Uterus (tissue), 4 donors: ENCODE measurements around the gene ARL13A. TPM values are rescaled to one million over a fixed set of nuclear protein-coding genes. Genes with fewer than 3 reads are reported as not detected.

Experiments used
- DNase-seq, 2 donors: peaks; one replicate each; pipeline ENCODE4 v3.0.0-alpha.2; 2019 to 2020
- H3K27ac ChIP-seq, 2 donors: fragments of 200-600 bp; sonication (generic); 1 replicate in 1 of 2; 2 replicates in 1 of 2; pipeline ENCODE4 v1.5.1; 2016 to 2018
- H3K27me3 ChIP-seq, 2 donors: fragments of 200-600 bp; sonication (generic); one replicate each; pipeline ENCODE4 v1.5.1; 2018 to 2019; ENCODE audit warnings: control low read depth in 1 of 2
- H3K36me3 ChIP-seq, 2 donors: fragments of 200-600 bp; sonication (generic); one replicate each; pipeline ENCODE4 v1.5.1; 2019; ENCODE audit warnings: control low read depth in 1 of 2
- H3K4me1 ChIP-seq, 2 donors: fragments of 200-600 bp; sonication (generic); one replicate each; pipeline ENCODE4 v1.5.1; 2018 to 2019; ENCODE audit warnings: control low read depth in 1 of 2
- H3K4me3 ChIP-seq, 2 donors: fragments of 200-600 bp; sonication (generic); 1 replicate in 1 of 2; 2 replicates in 1 of 2; pipeline ENCODE4 v1.5.1; 2018 to 2019; ENCODE audit warnings: mild to moderate bottlenecking in 1 of 2
- H3K9me3 ChIP-seq, 2 donors: fragments of 200-600 bp; sonication (generic); one replicate each; pipeline ENCODE4 v1.5.1; 2019; ENCODE audit warnings: control low read depth in 1 of 2
- CTCF ChIP-seq, 4 experiments: fragments of 200-600 bp in 2 of 4; fragments of 450-650 bp in 2 of 4; sonication (generic) in 2 of 4; IDR thresholded peaks; one replicate each; pipeline ENCODE4 v1.5.1; 2016 to 2019; ENCODE audit warnings: antibody characterized with exemption in 4 of 4, mild to moderate bottlenecking in 2 of 4, moderate library complexity in 1 of 4
- POLR2A ChIP-seq, 2 donors: fragments of 450-650 bp; IDR thresholded peaks; one replicate each; pipeline ENCODE4 v1.6.1; 2016; ENCODE audit warnings: antibody characterized with exemption in 2 of 2, mild to moderate bottlenecking in 1 of 2, moderate library complexity in 1 of 2
- intact Hi-C: fragments of 100-400 bp; cut with DNase I; formaldehyde crosslinking; loops from one replicate; pipeline ENCODE4 v1.15.1; 2023; ENCODE audit warnings: low total_unique reads
- total RNA-seq, 4 donors: library from RNA; depleted of rRNA in 3 of 4; stranded (reverse); fragments of >200 nt in 3 of 4; gene quantifications; one replicate each; pipeline versions ENCODE4 v1.1.0 to v1.2.4, GENCODE V29; 2014 to 2023
- donor health status: DM: yes; HTN: yes; CAD: no.

ARL13A gene
- total RNA-seq, result not detected

GRCh38 chrX:100969408-100969807 is at the start of gene ARL13A:
TSS of gene ARL13A (plus strand) at chrX:100969708. CDS start at chrX:100973690, 3,982 bp downstream.
- H3K4me3 ChIP-seq, result no peak within 1 kb of the TSS
- no peaks in the 10 kb centered on the region for H3K36me3 ChIP-seq
- TF ChIP-seq CTCF (IDR thresholded peaks at IDR 0.05), result no peak
- TF ChIP-seq POLR2A (IDR thresholded peaks at IDR 0.05), result no peak

GRCh38 chrX:100924375-100924774 is 45.1 kb upstream of the ARL13A start:
- Histone ChIP-seq H3K27ac (no peak overlapping the region), H3K9me3 (no peaks in the 10 kb centered on the region), H3K4me3 (no peak overlapping the region), H3K4me1 (no peaks in the 10 kb centered on the region), H3K27me3 (peaks cover 0 to 6% of the 10 kb centered on the region in 2 donors), H3K36me3 (no peaks in the 10 kb centered on the region)
- DNase-seq, result no peak
- TF ChIP-seq POLR2A (IDR thresholded peaks at IDR 0.05) (no peak), CTCF (IDR thresholded peaks at IDR 0.05) (no peak)
- intact Hi-C loops, result no loop called here

More at GRCh38 chrX:100969408-100969807, at the start of gene ARL13A:
- Histone ChIP-seq H3K9me3 (no peaks in the 10 kb centered on the region), H3K27me3 (no peaks in the 10 kb centered on the region), H3K4me1 (no peaks in the 10 kb centered on the region), H3K27ac (no peak within 1 kb of the TSS)
- no peak for DNase-seq
- intact Hi-C loops, result no loop called here

GRCh38 chrX:100926453-100926852 is 43.1 kb upstream of the ARL13A start:
- H3K9me3 ChIP-seq, result no peaks in the 10 kb centered on the region
- no peak for DNase-seq
- intact Hi-C loops, result no loop called here
- H3K4me1 ChIP-seq, result no peaks in the 10 kb centered on the region
- no peaks in the 10 kb centered on the region for H3K27me3 ChIP-seq
- no peak for TF ChIP-seq CTCF (IDR thresholded peaks at IDR 0.05)
- no peak for TF ChIP-seq POLR2A (IDR thresholded peaks at IDR 0.05)
- H3K27ac ChIP-seq, result no peak overlapping the region
- no peaks in the 10 kb centered on the region for H3K36me3 ChIP-seq
- H3K4me3 ChIP-seq, result no peak overlapping the region

GRCh38 chrX:100928660-100929613 is 40.6 kb upstream of the ARL13A start, which contains the start of gene XKRX:
TSS of gene XKRX (minus strand) at chrX:100928917. CDS start at chrX:100928304, 613 bp downstream.
- no peaks in the 10 kb centered on the region for H3K36me3 ChIP-seq
- TF ChIP-seq POLR2A (IDR thresholded peaks at IDR 0.05) (no peak), CTCF (IDR thresholded peaks at IDR 0.05) (no peak)
- H3K9me3 ChIP-seq, result no peaks in the 10 kb centered on the region
- intact Hi-C loops, result no loop called here
- peak; percentile 18 to 19 for DNase-seq
- no peaks in the 10 kb centered on the region for H3K27me3 ChIP-seq
- H3K4me3 ChIP-seq, result peak within 1 kb of the TSS; percentile 25 to 27
- H3K4me1 ChIP-seq, result no peaks in the 10 kb centered on the region
- no peak within 1 kb of the TSS for H3K27ac ChIP-seq

- H3K27ac ChIP-seq, result no peak overlapping the region
- no peak for TF ChIP-seq CTCF (IDR thresholded peaks at IDR 0.05)
- no peak for TF ChIP-seq POLR2A (IDR thresholded peaks at IDR 0.05)
- no peak for DNase-seq
Measured at GRCh38 chrX:100931218-100931924, 38.1 kb upstream of the ARL13A start.

More at GRCh38 chrX:100931218-100931924, 38.1 kb upstream of the ARL13A start:
- intact Hi-C loops, result no loop called here
- no peaks in the 10 kb centered on the region for H3K4me1 ChIP-seq
- H3K9me3 ChIP-seq, result no peaks in the 10 kb centered on the region
- no peaks in the 10 kb centered on the region for H3K27me3 ChIP-seq
- no peaks in the 10 kb centered on the region for H3K36me3 ChIP-seq
- no peak overlapping the region for H3K4me3 ChIP-seq
